GM12873 (cell line): ENCODE results near the gene CNTLN.

ENCODE experiments used
- CTCF ChIP-seq: IDR thresholded peaks from 2 replicates; pipeline ENCODE4 v1.5.1; 2012; ENCODE audit warnings: low read depth, mild to moderate bottlenecking, moderate library complexity, low read length, control low read depth; ENCODE audit not compliant: insufficient read depth; ENCODE audit errors: missing control alignments

The CNTLN gene

DNA sequence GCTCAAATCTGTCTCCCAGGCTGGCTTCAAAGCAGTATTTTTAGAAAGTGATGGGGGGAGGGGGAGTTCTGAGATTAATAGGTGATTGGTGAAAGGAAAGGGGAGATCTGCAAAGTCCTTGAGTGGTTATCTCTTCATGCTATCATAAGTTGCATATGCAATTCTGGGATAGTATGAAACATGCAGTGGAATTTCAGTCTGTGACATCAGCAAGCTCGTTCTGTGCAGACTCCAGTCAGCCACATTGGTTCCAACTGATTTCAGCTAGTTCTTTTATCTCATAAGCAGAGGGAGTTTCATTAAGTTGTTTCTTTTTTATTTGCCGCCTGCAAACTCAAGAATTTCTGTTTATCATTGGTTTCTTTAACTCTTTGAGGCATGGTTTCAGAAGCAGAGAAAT is 263.5 kb downstream of the CNTLN start:
- no peak for TF ChIP-seq CTCF

DNA sequence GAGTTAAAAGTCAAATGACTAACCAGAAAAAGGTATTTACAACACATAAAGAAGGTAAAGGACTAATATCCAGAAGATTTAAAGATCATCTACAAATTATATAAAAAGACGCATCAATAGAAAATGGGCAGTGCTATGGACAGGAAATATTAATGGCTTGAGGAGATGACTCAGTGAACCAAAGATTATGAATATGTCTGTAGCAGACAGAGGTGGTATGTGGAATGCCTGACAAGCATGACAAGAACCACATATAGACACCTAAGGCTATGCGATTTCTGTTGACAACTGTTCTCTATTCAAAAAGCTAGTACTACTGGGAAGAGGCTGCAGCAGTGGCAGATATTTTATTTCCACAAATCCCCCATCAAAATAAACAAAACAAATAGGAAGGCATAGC is 267.0 kb downstream of the CNTLN start:
- TF ChIP-seq CTCF = no peak

GRCh38 chr9:17402309-17402708 is 267.5 kb downstream of the CNTLN start:
- no peak for TF ChIP-seq CTCF

DNA sequence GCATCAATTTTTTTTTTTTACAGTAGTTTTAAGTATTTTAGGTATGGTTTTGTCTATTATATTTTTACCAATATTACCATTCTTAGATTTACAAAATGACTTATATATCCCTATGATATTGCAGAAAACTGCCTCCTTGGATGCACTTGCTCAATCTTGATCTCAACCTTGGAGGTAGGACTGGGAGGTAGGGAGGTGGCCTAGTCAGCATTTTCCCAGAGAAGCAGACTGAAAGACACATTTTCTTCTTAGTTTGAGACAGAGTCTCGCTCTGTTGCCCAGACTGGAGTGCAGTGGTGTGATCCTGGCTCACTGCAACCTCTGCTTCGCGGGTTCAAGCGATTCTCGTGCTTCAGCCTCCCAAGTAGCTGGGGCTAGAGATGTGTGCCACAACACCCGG is 268.7 kb downstream of the CNTLN start:
- TF ChIP-seq CTCF = no peak

DNA sequence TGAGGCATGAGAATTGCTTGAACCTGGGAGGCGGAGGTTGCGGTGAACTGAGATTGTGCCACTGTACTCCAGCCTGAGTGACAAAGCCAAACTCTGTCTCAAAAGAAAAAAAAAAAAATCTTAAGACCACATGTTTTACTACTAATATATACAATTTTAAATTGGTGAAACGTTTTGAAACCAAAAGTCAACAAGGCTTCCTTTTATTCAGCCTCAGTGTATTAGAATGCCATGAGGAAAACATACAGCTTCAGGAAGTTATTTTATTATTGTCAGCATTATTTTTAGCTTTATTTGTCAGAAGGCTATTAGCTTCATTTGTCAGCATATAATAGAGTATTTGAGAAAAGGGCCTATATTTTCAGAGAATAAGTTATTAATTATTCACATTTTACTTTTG is 280.1 kb downstream of the CNTLN start:
- TF ChIP-seq CTCF = no peak

DNA sequence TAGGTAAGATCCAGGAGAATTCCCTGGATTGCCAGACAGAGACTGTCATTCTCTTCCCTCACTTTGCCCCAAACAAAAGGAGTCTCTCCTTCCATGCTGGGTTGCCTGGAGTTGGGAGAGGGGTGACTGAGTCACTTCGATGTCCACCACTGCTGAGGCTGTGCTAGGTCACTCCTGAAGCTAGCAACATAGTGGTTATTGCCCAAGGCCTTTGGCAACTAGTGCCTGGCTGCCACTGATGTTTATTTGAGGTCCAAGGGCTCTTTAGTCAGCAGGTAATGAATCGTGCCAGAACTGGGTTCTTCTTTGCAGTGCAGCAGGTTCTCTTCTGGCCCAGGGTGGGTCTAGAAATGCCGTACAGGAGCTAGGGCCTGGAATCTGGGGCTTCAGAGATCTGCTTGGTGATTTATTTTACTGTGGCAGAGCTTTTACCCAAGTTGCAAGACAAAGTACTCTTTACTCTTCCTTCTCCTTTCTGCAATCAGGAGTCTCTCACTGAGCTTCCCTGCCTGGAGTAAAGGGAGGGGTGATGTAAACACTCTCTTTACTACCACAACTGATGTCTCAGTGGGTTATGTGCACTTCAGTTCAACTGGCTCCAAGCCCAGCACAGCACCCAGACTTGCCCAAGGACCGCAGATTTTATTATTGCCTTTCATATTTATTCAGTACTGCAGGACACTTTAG is 288.3 kb downstream of the CNTLN start:
- no peak for TF ChIP-seq CTCF

DNA sequence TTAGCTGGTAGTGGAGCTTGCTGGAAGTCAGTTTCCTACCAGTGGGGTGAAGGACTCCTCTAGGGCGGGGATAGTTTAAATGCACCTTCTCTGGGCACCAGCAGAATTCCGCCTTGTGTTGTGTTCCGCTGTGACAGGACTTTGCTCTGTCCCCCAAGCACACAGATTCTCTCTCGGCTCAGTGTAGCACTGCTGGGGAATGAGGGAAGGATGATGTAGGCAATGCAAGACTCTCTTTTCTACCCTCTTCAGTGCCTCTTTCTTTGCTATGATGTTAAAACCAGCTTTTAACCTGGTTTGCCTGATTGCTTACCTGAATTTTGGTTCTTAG is 288.8 kb downstream of the CNTLN start:
- TF ChIP-seq CTCF = no peak
